BE2C (cell line): ENCODE data around the gene ASTL.
"Not testable (repeated sequence)": the region's sequence is repeated elsewhere in the genome, so short reads cannot be mapped to it uniquely, and the experiment has no call there.

Source experiments
- DNase-seq: peaks from one replicate; pipeline ENCODE4 v3.0.0-alpha.2; 2020
- H3K27me3 ChIP-seq: fragments of 250-450 bp; sonication (Bioruptor Pico); 2 replicates; pipeline ENCODE4 v1.5.1; 2020; ENCODE audit warnings: mild to moderate bottlenecking
- H3K36me3 ChIP-seq: fragments of 250-450 bp; sonication (Bioruptor Pico); 2 replicates; pipeline ENCODE4 v1.5.1; 2020; ENCODE audit warnings: mild to moderate bottlenecking
- H3K4me1 ChIP-seq: fragments of 250-450 bp; sonication (Bioruptor Pico); 2 replicates; pipeline ENCODE4 v1.5.1; 2020
- H3K4me3 ChIP-seq: 2 replicates; pipeline ENCODE4 v1.5.1; 2011; ENCODE audit warnings: low read depth, low read length
- H3K9me3 ChIP-seq: fragments of 250-450 bp; sonication (Bioruptor Pico); 2 replicates; pipeline ENCODE4 v1.5.1; 2020
- CTCF ChIP-seq: IDR thresholded peaks from 2 replicates; pipeline ENCODE4 v1.5.1; 2012; ENCODE audit warnings: mild to moderate bottlenecking, low read depth, low read length

Gene ASTL

GRCh38 chr2:96144481-96145035 lies 6.3 kb upstream of the ASTL start:
- Histone ChIP-seq H3K9me3 (no peaks in the 10 kb centered on the region), H3K4me1 (peaks cover 23% of the 10 kb centered on the region), H3K27me3 (no peaks in the 10 kb centered on the region), H3K4me3 (no peak overlapping the region), H3K36me3 (no peaks in the 10 kb centered on the region)
- DNase-seq: no peak
- TF ChIP-seq CTCF: no peak

GRCh38 chr2:96143848-96144480 lies 5.7 kb upstream of the ASTL start:
- H3K27me3 ChIP-seq: no peaks in the 10 kb centered on the region
- TF ChIP-seq CTCF: no peak
- H3K36me3 ChIP-seq: no peaks in the 10 kb centered on the region
- no peaks in the 10 kb centered on the region for H3K9me3 ChIP-seq
- H3K4me1 ChIP-seq: peaks cover 21% of the 10 kb centered on the region
- DNase-seq: no peak
- no peak overlapping the region for H3K4me3 ChIP-seq

- TF ChIP-seq CTCF: no peak
- DNase-seq: no peak
- H3K36me3 ChIP-seq: no peaks in the 10 kb centered on the region
- peaks cover 17% of the 10 kb centered on the region for H3K4me1 ChIP-seq
- no peaks in the 10 kb centered on the region for H3K27me3 ChIP-seq
- no peak overlapping the region for H3K4me3 ChIP-seq
- H3K9me3 ChIP-seq: no peaks in the 10 kb centered on the region
Observed at GRCh38 chr2:96143231-96143847, 5.0 kb upstream of the ASTL start.

GRCh38 chr2:96142217-96143113 lies 4.2 kb upstream of the ASTL start:
- DNase-seq: no peak
- Histone ChIP-seq H3K9me3 (no peaks in the 10 kb centered on the region), H3K27me3 (no peaks in the 10 kb centered on the region), H3K4me1 (peaks cover 11% of the 10 kb centered on the region), H3K36me3 (no peaks in the 10 kb centered on the region), H3K4me3 (no peak overlapping the region)
- no peak for TF ChIP-seq CTCF

- DNase-seq, H3K4me3 ChIP-seq, H3K27me3 ChIP-seq, H3K4me1 ChIP-seq, H3K9me3 ChIP-seq, H3K36me3 ChIP-seq: not testable (repeated sequence)
Observed at GRCh38 chr2:96141624-96141967, 3.3 kb upstream of the ASTL start.

GRCh38 chr2:96140941-96141623 lies 2.8 kb upstream of the ASTL start:
- no peaks in the 10 kb centered on the region for H3K9me3 ChIP-seq
- H3K27me3 ChIP-seq: no peaks in the 10 kb centered on the region
- H3K36me3 ChIP-seq: no peaks in the 10 kb centered on the region
- no peak overlapping the region for H3K4me3 ChIP-seq
- H3K4me1 ChIP-seq: no peaks in the 10 kb centered on the region
- no peak for DNase-seq
- TF ChIP-seq CTCF: no peak
